ENCODE results near the gene CEP350. TPM values are rescaled to one million over a fixed set of nuclear protein-coding genes. Genes with fewer than 3 reads are reported as not detected.

CEP350 gene
- total RNA-seq, 6 donors from 2014 or later = 42.8 to 66.5 (median 52.2) TPM

DNA sequence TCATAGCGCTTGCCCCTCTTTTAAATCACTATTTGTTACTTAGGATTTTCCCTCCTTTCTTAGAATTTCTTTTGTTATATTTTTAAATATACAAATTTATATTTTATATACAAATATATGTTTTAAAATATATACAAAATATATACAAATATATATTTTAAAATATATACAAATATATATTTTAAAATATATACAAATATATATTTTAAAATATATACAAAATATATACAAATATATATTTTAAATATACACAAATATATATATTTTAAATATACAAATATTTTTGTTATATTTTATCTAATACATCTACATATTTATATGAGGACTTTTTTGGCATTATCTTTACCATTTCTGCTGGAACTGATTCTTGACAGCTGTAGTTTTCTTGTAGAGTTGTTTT, 149.2 kb downstream of the CEP350 start:
- Histone ChIP-seq H3K36me3 (peaks cover 0 to 64% (median 6%) of the 10 kb centered on the region in 4 donors), H3K27me3 (no peaks in the 10 kb centered on the region), H3K4me3 (no peak overlapping the region), H3K27ac (no peak overlapping the region), H3K9me3 (no peaks in the 10 kb centered on the region), H3K4me1 (no peaks in the 10 kb centered on the region)
- TF ChIP-seq, protein P1, sequence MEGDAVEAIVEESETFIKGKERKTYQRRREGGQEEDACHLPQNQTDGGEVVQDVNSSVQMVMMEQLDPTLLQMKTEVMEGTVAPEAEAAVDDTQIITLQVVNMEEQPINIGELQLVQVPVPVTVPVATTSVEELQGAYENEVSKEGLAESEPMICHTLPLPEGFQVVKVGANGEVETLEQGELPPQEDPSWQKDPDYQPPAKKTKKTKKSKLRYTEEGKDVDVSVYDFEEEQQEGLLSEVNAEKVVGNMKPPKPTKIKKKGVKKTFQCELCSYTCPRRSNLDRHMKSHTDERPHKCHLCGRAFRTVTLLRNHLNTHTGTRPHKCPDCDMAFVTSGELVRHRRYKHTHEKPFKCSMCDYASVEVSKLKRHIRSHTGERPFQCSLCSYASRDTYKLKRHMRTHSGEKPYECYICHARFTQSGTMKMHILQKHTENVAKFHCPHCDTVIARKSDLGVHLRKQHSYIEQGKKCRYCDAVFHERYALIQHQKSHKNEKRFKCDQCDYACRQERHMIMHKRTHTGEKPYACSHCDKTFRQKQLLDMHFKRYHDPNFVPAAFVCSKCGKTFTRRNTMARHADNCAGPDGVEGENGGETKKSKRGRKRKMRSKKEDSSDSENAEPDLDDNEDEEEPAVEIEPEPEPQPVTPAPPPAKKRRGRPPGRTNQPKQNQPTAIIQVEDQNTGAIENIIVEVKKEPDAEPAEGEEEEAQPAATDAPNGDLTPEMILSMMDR (IDR thresholded peaks at IDR 0.05) = no peak
- TF ChIP-seq POLR2AphosphoS5 (IDR thresholded peaks at IDR 0.05) (no peak), POLR2A (IDR thresholded peaks at IDR 0.05) (no peak), EP300 (IDR thresholded peaks at IDR 0.05) (no peak)
- WGBS, 2 donors = 95 to 96% methylated on average over 1 of the region's 1 CpG
- no peak for DNase-seq
- no peak for ATAC-seq (ENCODE audit: low FRiP score in 2 of 2)

DNA sequence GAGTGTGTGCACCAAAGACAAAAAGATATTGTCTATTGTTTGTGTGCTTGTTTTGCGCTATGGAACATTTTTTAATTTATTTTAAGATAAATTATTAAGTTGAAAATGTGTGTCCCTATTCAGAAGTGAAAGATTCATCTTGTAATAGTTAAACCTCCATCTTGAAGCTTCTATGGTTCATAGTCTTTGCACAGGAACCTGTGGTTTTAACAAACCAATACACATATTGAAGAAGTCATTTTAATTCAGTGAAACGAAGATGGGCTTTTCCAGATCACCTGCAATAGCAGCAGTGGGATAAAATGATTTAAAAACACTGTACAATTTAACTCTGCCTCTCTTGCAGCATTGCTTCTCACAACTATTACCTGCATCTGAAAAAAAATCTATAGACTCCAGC, 157.5 kb downstream of the CEP350 start:
- 94 to 97% methylated on average over 2 of the region's 2 CpGs for WGBS, 2 donors
- Histone ChIP-seq H3K27ac (peak overlapping the region in 1 of 4 donors; percentile 0), H3K9me3 (no peaks in the 10 kb centered on the region), H3K4me1 (peaks cover 1 to 8% (median 5%) of the 10 kb centered on the region in 4 donors), H3K36me3 (peaks cover 0 to 48% (median 25%) of the 10 kb centered on the region in 4 donors), H3K27me3 (no peaks in the 10 kb centered on the region), H3K4me3 (no peak overlapping the region)
- TF ChIP-seq, protein P1 (IDR thresholded peaks at IDR 0.05) = no peak
- TF ChIP-seq EP300 (IDR thresholded peaks at IDR 0.05) = no peak
- TF ChIP-seq POLR2A (IDR thresholded peaks at IDR 0.05) = no peak
- no peak for TF ChIP-seq POLR2AphosphoS5 (IDR thresholded peaks at IDR 0.05)
- DNase-seq (no peak), ATAC-seq (ENCODE audit: low FRiP score in 2 of 2) (no peak)

DNA sequence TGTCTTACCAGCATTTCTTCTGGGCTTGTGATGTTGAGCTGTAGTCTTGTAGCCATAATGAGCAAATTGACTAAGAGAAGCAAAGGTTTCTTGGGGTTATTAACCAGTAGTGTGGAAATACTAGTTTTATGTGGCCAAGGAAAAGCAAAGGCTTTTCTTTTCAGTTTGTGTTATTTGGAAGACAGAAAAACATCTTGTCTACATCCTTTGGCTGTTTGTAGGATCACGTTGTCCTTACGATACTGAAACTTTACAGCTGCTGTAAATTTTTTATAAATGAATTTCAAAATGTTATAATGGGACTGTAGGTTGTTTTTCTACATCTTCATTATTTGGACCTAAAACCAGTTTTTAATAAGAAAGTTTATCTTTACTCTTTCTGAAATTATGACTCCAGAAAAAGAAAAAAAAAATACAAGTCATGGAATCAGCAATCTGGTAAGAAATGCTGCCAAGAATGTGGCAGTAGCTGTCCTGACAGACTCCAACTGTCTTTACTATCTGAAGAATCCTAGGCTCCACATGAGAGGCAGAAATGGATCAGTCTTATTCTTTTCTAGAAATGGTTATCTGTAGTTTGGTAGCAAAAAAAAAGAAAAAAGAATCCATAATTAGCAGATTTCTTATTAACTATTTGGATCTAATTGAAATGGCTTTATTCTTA, 158.5 kb downstream of the CEP350 start:
- Histone ChIP-seq H3K9me3 (no peaks in the 10 kb centered on the region), H3K4me3 (no peak overlapping the region), H3K27ac (peak overlapping the region in 1 of 4 donors; percentile 0), H3K36me3 (peaks cover 0 to 41% (median 25%) of the 10 kb centered on the region in 4 donors), H3K27me3 (no peaks in the 10 kb centered on the region), H3K4me1 (peaks cover 4 to 12% (median 11%) of the 10 kb centered on the region in 4 donors)
- WGBS, 2 donors = 70 to 87% methylated on average over 2 of the region's 2 CpGs
- no peak for TF ChIP-seq POLR2A (IDR thresholded peaks at IDR 0.05)
- TF ChIP-seq EP300 (IDR thresholded peaks at IDR 0.05) = no peak
- TF ChIP-seq, protein P1 (IDR thresholded peaks at IDR 0.05) = no peak
- no peak for TF ChIP-seq POLR2AphosphoS5 (IDR thresholded peaks at IDR 0.05)
- DNase-seq (no peak), ATAC-seq (ENCODE audit: low FRiP score in 2 of 2) (no peak)

DNA sequence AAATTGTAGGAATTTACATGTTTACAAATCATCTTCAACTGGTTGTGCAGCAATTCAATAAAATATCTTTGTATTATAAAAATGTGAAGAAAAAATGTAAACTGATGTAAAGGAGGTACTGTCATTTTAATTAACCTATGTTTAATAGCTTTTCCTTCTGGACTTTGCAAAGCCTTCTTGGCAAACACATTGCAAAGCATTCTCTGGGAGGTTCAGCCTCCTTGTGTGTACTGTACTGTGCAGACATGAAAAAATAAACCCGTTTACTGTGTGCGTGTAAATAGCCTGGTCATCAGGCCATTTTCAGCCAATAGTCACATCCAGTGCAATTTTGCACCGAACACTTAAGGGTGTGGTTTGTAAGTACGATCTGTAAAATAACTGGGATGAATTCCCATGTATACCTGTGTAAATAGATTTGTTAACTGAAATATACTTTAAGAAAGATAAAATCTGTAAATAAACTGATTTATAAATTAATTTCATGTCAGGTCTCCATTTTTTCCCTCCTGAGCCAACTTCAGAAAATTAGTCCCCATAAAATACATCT, 159.9 kb downstream of the CEP350 start:
- Histone ChIP-seq H3K27me3 (no peaks in the 10 kb centered on the region), H3K9me3 (no peaks in the 10 kb centered on the region), H3K4me3 (no peak overlapping the region), H3K36me3 (peaks cover 0 to 36% (median 22%) of the 10 kb centered on the region in 4 donors), H3K27ac (no peak overlapping the region), H3K4me1 (peaks cover 4 to 12% (median 11%) of the 10 kb centered on the region in 4 donors)
- TF ChIP-seq POLR2A (IDR thresholded peaks at IDR 0.05) = no peak
- TF ChIP-seq POLR2AphosphoS5 (IDR thresholded peaks at IDR 0.05) = no peak
- TF ChIP-seq EP300 (IDR thresholded peaks at IDR 0.05) = no peak
- TF ChIP-seq, protein P1 (IDR thresholded peaks at IDR 0.05) = no peak
- no peak for DNase-seq
- WGBS, 2 donors = 72 to 87% methylated on average over 4 of the region's 4 CpGs
- no peak for ATAC-seq (ENCODE audit: low FRiP score in 2 of 2)
